Measurements from ENCODE around the gene C2orf66. TPM values are rescaled to one million over a fixed set of nuclear protein-coding genes. Genes with fewer than 3 reads are reported as not detected.

The C2orf66 gene
- total RNA-seq, 1 donor from 2014 or later, result 0.69 TPM

GRCh38 chr2:196758474-196759377, 50.4 kb downstream of the C2orf66 start:
- no peak for DNase-seq

Small RNA genes within 50 kb of the gene (small RNA-seq; reads per million reads assigned to genes)
- gene AC012486.1 (ENCODE audit: low replicate concordance), result not detected

Other genes starting within 250 kb of the C2orf66 start
- gene HECW2, start 215.8 kb downstream of the C2orf66 start, total RNA-seq, result 17.3 TPM
- 6.3 TPM for gene CCDC150, start 169.6 kb downstream of the C2orf66 start, total RNA-seq
- 50.6 TPM for gene GTF3C3, start 9.7 kb downstream of the C2orf66 start, total RNA-seq
- gene PGAP1, start 117.4 kb upstream of the C2orf66 start, total RNA-seq, result 31.5 TPM